GM06990 (cell line): ENCODE data around the gene MSI1.

Experiments used
- DNase-seq: peaks from one replicate; pipeline ENCODE4 v3.0.0-alpha.2; 2011; ENCODE audit not compliant: insufficient read length; ENCODE audit errors: extremely low read depth
- H3K27me3 ChIP-seq: replicated peaks from 2 replicates; pipeline ENCODE4 v1.6.0; 2011; ENCODE audit warnings: low read length; ENCODE audit not compliant: control insufficient read depth, insufficient read depth
- H3K36me3 ChIP-seq: 2 replicates; pipeline ENCODE4 v1.5.1; 2011; ENCODE audit warnings: low read length; ENCODE audit not compliant: control insufficient read depth, insufficient read depth
- H3K4me3 ChIP-seq: replicated peaks from 2 replicates; pipeline ENCODE4 v1.5.1; 2011; ENCODE audit warnings: low read depth, mild to moderate bottlenecking, control low read depth, low read length
- CTCF ChIP-seq: IDR thresholded peaks from 2 replicates; pipeline ENCODE4 v1.5.1; 2011; ENCODE audit warnings: low read length, control low read depth, mild to moderate bottlenecking, inconsistent platforms; ENCODE audit not compliant: insufficient read depth, poor library complexity, severe bottlenecking

Gene MSI1

DNA sequence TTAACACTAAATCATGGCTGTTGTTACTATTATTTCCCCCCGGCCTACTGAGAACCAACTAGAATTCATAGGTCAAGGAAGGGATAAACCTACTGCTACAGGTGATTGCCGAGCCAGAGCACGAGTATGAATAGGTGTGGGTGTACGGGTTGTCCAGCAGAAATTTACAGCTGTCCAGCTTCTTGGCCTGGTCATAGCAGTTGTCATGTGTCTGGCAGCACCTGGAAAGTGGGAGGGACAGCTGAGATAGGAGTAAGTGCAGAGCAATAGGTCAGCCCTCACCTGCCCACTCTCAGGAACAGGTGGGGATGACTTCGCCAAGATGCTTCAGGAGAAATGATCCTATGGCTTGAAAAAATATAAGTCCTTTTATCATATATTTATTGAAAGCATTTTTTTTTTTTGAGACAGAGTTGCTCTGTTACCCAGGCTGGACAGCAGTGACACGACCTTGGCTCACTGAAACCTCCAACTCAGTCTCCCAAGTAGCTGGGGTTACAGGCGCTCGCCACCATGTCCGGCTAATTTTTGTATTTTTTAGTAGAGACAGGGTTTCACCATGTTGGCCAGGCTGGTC, 44.0 kb downstream of the MSI1 start:
- H3K4me3 ChIP-seq = no peak overlapping the region
- no peak for TF ChIP-seq CTCF
- H3K27me3 ChIP-seq = no peaks in the 10 kb centered on the region; the same call in 1 of the 2 replicates
- no peak for DNase-seq
- H3K36me3 ChIP-seq = no peaks in the 10 kb centered on the region

GRCh38 chr12:120323772-120324171, 45.2 kb downstream of the MSI1 start:
- H3K36me3 ChIP-seq = no peaks in the 10 kb centered on the region
- no peak for TF ChIP-seq CTCF
- no peak overlapping the region for H3K4me3 ChIP-seq
- no peaks in the 10 kb centered on the region; the same call in 1 of the 2 replicates for H3K27me3 ChIP-seq
- DNase-seq = no peak

GRCh38 chr12:120321382-120322202, 47.4 kb downstream of the MSI1 start:
- DNase-seq = no peak
- H3K27me3 ChIP-seq = no peaks in the 10 kb centered on the region; the same call in 1 of the 2 replicates

GRCh38 chr12:120317224-120318105, 51.5 kb downstream of the MSI1 start:
- peak; percentile 63 for TF ChIP-seq CTCF
- Histone ChIP-seq H3K4me3 (peak overlapping the region; percentile 77), H3K36me3 (no peaks in the 10 kb centered on the region), H3K27me3 (no peaks in the 10 kb centered on the region)
- peak; percentile 97 for DNase-seq

More at GRCh38 chr12:120321382-120322202, 47.4 kb downstream of the MSI1 start:
- Histone ChIP-seq H3K4me3 (no peak overlapping the region), H3K36me3 (no peaks in the 10 kb centered on the region)
- TF ChIP-seq CTCF = no peak

DNA sequence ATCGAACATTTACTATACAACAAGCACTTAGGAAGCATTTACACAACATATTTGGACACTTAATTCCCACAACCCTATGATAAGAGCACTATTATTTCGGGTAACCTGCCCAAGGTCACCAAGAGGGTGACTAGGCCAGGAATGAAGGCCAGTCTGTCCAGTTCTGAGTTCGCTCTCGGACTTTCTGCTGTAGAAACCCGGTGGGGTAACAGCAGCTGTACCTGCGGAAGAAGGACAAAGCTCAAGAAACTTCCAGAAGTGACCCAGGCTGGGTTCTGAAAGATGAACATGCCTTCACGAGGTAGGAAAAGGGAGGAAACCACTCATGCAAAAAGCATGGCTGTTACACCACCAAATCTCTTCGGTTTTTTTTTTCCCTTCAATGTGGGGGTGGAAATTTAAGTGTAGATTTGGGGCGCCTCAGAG, 52.2 kb downstream of the MSI1 start:
- DNase-seq = no peak
- Histone ChIP-seq H3K4me3 (peak overlapping the region; percentile 77), H3K27me3 (no peaks in the 10 kb centered on the region), H3K36me3 (no peaks in the 10 kb centered on the region)
- no peak for TF ChIP-seq CTCF
